Fibroblast of lung (primary cell): ENCODE measurements around the gene ATP2B2. TPM values are rescaled to one million over a fixed set of nuclear protein-coding genes. Genes with fewer than 3 reads are reported as not detected.

ENCODE experiments used
- DNase-seq, 2 donors: peaks; one replicate each; pipeline versions ENCODE4 v3.0.0 to v3.0.0-alpha.2; 2010; ENCODE audit warnings: low read depth in 2 of 2
- H2AFZ ChIP-seq: 2 replicates; pipeline ENCODE4 v1.5.1; 2012; ENCODE audit warnings: low read length, control low read depth, inconsistent platforms
- H3K27ac ChIP-seq: 2 replicates; pipeline ENCODE4 v1.5.1; 2011; ENCODE audit warnings: low read length, control low read depth; ENCODE audit not compliant: insufficient read depth
- H3K27me3 ChIP-seq: 2 replicates; pipeline ENCODE4 v1.5.1; 2011; ENCODE audit warnings: mild to moderate bottlenecking, low read length; ENCODE audit not compliant: control insufficient read depth, insufficient read depth
- H3K36me3 ChIP-seq: 2 replicates; pipeline ENCODE4 v1.5.1; 2011; ENCODE audit warnings: low read length; ENCODE audit not compliant: control insufficient read depth, insufficient read depth
- H3K4me1 ChIP-seq: 2 replicates; pipeline ENCODE4 v1.5.1; 2011; ENCODE audit warnings: low read length; ENCODE audit not compliant: control insufficient read depth, insufficient read depth; ENCODE audit errors: extremely low read depth
- H3K4me2 ChIP-seq: 2 replicates; pipeline ENCODE4 v1.5.1; 2011; ENCODE audit warnings: low read length, control low read depth; ENCODE audit not compliant: insufficient read depth; ENCODE audit errors: extremely low read depth
- H3K4me3 ChIP-seq, 4 experiments: fragments of 200-600 bp in 1 of 4; sonication (generic) in 1 of 4; replicated peaks in 1 of 4; 2 replicates each; pipeline ENCODE4 v1.5.1; 2011 to 2016; ENCODE audit warnings: low read length in 4 of 4, low read depth in 3 of 4, mild to moderate bottlenecking in 3 of 4, control low read depth in 2 of 4, inconsistent platforms in 1 of 4, mixed read lengths in 1 of 4; ENCODE audit not compliant: insufficient read depth in 1 of 4; ENCODE audit errors: control extremely low read depth in 1 of 4
- H3K79me2 ChIP-seq: 2 replicates; pipeline ENCODE4 v1.5.1; 2012; ENCODE audit warnings: mild to moderate bottlenecking, low read length, inconsistent platforms; ENCODE audit not compliant: control insufficient read depth, insufficient read depth
- H3K9ac ChIP-seq: 2 replicates; pipeline ENCODE4 v1.5.1; 2011; ENCODE audit warnings: mild to moderate bottlenecking, low read length, control low read depth; ENCODE audit not compliant: insufficient read depth
- H3K9me3 ChIP-seq: 2 replicates; pipeline ENCODE4 v1.5.1; 2012; ENCODE audit warnings: low read depth, low read length; ENCODE audit not compliant: control insufficient read depth, insufficient read depth
- H4K20me1 ChIP-seq: 2 replicates; pipeline ENCODE4 v1.5.1; 2011; ENCODE audit warnings: low read length; ENCODE audit not compliant: control insufficient read depth, insufficient read depth; ENCODE audit errors: extremely low read depth
- CTCF ChIP-seq, 2 donors: IDR thresholded peaks in 1 of 2; conservative IDR thresholded peaks in 1 of 2; 1 replicate in 1 of 2; 2 replicates in 1 of 2; pipeline ENCODE4 v1.5.1; 2011 to 2012; ENCODE audit warnings: low read length in 2 of 2, control low read depth in 1 of 2, inconsistent platforms in 1 of 2, low read depth in 1 of 2, mild to moderate bottlenecking in 1 of 2
- EZH2 ChIP-seq: IDR thresholded peaks from 2 replicates; pipeline ENCODE4 v1.5.1; 2012; ENCODE audit warnings: low read length, control low read depth, mild to moderate bottlenecking; ENCODE audit errors: missing control alignments
- polyA plus RNA-seq, 2 donors: library from polyadenylated mRNA; depleted of rRNA in 1 of 2; stranded (reverse) in 1 of 2; unstranded in 1 of 2; fragments of >200 nt; gene quantifications; 2 replicates each; pipeline ENCODE4 v1.2.1, GENCODE V29; 2011 to 2012; ENCODE audit warnings: missing spikeins in 1 of 2
- total RNA-seq: library from RNA; depleted of rRNA; stranded (reverse); fragments of >200 nt; gene quantifications from 2 replicates; pipeline ENCODE4 v1.2.1, GENCODE V29; 2014

Gene ATP2B2
- total and polyA plus RNA-seq, 2 donors (not counting 1 experiment from before 2014, with no cell fraction given), result not detected

- Histone ChIP-seq H3K4me3 (no peak overlapping the region), H3K27me3 (peaks cover 12% of the 10 kb centered on the region), H3K9ac (no peak overlapping the region), H3K9me3 (no peaks in the 10 kb centered on the region), H3K27ac (no peak overlapping the region), H3K4me2 (no peak overlapping the region), H3K79me2 (no peaks in the 10 kb centered on the region), H2AFZ (no peak overlapping the region), H3K4me1 (no peaks in the 10 kb centered on the region), H4K20me1 (no peaks in the 10 kb centered on the region), H3K36me3 (no peaks in the 10 kb centered on the region)
- TF ChIP-seq CTCF (conservative IDR thresholded peaks at IDR 0.05 in 1 of 2, IDR thresholded peaks at IDR 0.05 in 1 of 2; ENCODE audit: low read depth in 1 of 2, low read length in 2 of 2) (no peak), EZH2 (no peak)
- DNase-seq, result no peak
Observed at GRCh38 chr3:10376353-10376752, 129.0 kb downstream of the ATP2B2 start.

- Histone ChIP-seq H3K36me3 (no peaks in the 10 kb centered on the region), H3K27me3 (peaks cover 12% of the 10 kb centered on the region), H3K9ac (no peak overlapping the region), H2AFZ (no peak overlapping the region), H3K4me2 (no peak overlapping the region), H3K9me3 (no peaks in the 10 kb centered on the region), H3K79me2 (no peaks in the 10 kb centered on the region), H4K20me1 (no peaks in the 10 kb centered on the region), H3K4me1 (no peaks in the 10 kb centered on the region), H3K4me3 (no peak overlapping the region), H3K27ac (no peak overlapping the region)
- DNase-seq, result no peak
- TF ChIP-seq EZH2 (no peak), CTCF (conservative IDR thresholded peaks at IDR 0.05 in 1 of 2, IDR thresholded peaks at IDR 0.05 in 1 of 2; ENCODE audit: low read depth in 1 of 2, low read length in 2 of 2) (no peak)
Observed at GRCh38 chr3:10375296-10376053, 129.9 kb downstream of the ATP2B2 start.

DNA sequence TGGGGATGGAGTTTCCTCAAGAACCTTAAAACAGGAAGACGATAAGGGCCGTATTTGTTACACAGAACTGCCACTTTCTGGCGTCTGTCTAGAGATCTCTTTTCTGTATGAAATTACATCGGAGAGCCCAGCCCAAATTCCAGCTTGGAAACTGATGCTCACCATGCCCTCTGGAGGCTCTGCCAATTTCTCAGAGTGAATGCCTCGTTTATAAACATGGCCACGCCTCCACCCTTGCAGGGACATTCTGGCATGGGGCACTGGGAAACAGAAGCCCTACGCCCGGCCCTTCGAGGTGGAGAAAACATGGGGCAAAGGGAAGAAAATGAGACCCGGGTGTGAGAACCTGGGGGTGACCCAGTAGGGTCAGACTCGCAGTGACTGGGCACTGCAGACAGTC, 131.1 kb downstream of the ATP2B2 start:
- no peak for TF ChIP-seq CTCF (conservative IDR thresholded peaks at IDR 0.05 in 1 of 2, IDR thresholded peaks at IDR 0.05 in 1 of 2; ENCODE audit: low read depth in 1 of 2, low read length in 2 of 2)
- TF ChIP-seq EZH2, result no peak
- H3K4me1 ChIP-seq, result peaks cover 10% of the 10 kb centered on the region

More for the DNA sequence above, 131.1 kb downstream of the ATP2B2 start:
- H3K4me3 ChIP-seq, result no peak overlapping the region
- peaks cover 12% of the 10 kb centered on the region for H3K27me3 ChIP-seq
- no peaks in the 10 kb centered on the region for H4K20me1 ChIP-seq
- H2AFZ ChIP-seq, result no peak overlapping the region
- no peak overlapping the region for H3K9ac ChIP-seq
- no peaks in the 10 kb centered on the region for H3K79me2 ChIP-seq
- DNase-seq, result no peak
- no peaks in the 10 kb centered on the region for H3K9me3 ChIP-seq
- H3K36me3 ChIP-seq, result no peaks in the 10 kb centered on the region
- H3K4me2 ChIP-seq, result no peak overlapping the region
- no peak overlapping the region for H3K27ac ChIP-seq
